Measurements from ENCODE around the gene ELANE.

- TF ChIP-seq CTCF (IDR thresholded peaks at IDR 0.05) (no peak), POLR2A (IDR thresholded peaks at IDR 0.05) (no peak)
These were observed 16.5 kb downstream of the ELANE start for GRCh38 chr19:868458-869244.
